ENCODE measurements around the gene KREMEN2. TPM values are rescaled to one million over a fixed set of nuclear protein-coding genes. Genes with fewer than 3 reads are reported as not detected.

Gene KREMEN2
- polyA plus RNA-seq, 3 donors: 0.09 TPM; not detected in 2

DNA sequence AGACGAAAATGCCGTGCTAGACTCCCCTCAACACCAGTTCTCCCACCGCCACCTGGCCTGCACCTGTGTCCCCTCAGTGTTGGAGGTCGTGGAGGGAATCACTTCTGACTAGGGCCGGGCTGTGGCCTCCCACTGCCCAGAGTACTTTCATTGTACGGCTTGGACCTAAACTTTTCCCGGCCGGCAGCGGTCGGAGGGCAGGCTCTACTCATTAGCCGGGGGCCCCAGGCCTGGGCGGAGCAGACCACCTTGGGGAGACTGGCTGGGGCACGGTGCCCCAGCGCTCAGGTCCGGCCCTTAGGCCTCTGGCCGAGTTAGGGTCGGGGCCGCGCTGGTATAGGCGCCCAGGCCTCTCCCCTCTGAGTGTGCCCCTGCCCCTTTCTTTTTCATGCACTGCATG lies 53.3 kb downstream of the KREMEN2 start:
- no peak overlapping the region for H3K27ac ChIP-seq (ENCODE audit: low read depth in 1 of 2, low read length in 2 of 2)
- H3K4me1 Mint-ChIP-seq: peaks cover 31% of the 10 kb centered on the region
- 95% methylated on average over 19 of the region's 20 CpGs for WGBS (ENCODE audit: insufficient coverage)
- intact Hi-C loops (cut with micrococcal nuclease): no loop called here
- H4K20me1 ChIP-seq (ENCODE audit: insufficient read depth, low read length): peaks cover 20% of the 10 kb centered on the region
- no peak overlapping the region for H3K9ac ChIP-seq (ENCODE audit: insufficient read depth, low read length, poor library complexity, severe bottlenecking)
- peaks cover 0 to 6% (median 0%) of the 10 kb centered on the region in 7 donors for H3K9me3 Mint-ChIP-seq
- no peak overlapping the region for H3K4me3 Mint-ChIP-seq
- no peak for TF ChIP-seq CTCF (IDR thresholded peaks at IDR 0.05)
- no peak overlapping the region for H3K27ac Mint-ChIP-seq
- H3K4me3 ChIP-seq (replicated peaks in 1 of 3; ENCODE audit: low read depth in 2 of 3, low read length in 3 of 3): no peak overlapping the region
- peaks cover 37 to 40% of the 10 kb centered on the region in 2 donors for H3K4me1 ChIP-seq (ENCODE audit: control insufficient read depth in 1 of 2, insufficient read depth in 2 of 2, low read length in 2 of 2)
- DNase-seq: no peak
- H3K36me3 Mint-ChIP-seq: no peaks in the 10 kb centered on the region
- peaks cover 38 to 57% (median 40%) of the 10 kb centered on the region in 3 donors for H3K27me3 Mint-ChIP-seq (ENCODE audit: low read depth in 3 of 3)
- no peaks in the 10 kb centered on the region for H3K9me3 ChIP-seq (replicated peaks in 1 of 2; ENCODE audit: control insufficient read depth in 1 of 2, insufficient read depth in 1 of 2, low read length in 2 of 2)
- no peak overlapping the region for H2AFZ ChIP-seq (ENCODE audit: insufficient read depth, low read depth, low read length, poor library complexity, severe bottlenecking)
- H3K4me2 ChIP-seq (replicated peaks; ENCODE audit: extremely low read depth, low read length, poor library complexity, severe bottlenecking): no peak overlapping the region
- no peaks in the 10 kb centered on the region for H3K79me2 ChIP-seq (ENCODE audit: insufficient read depth, low read length)
- peaks cover 0 to 43% of the 10 kb centered on the region in 2 donors for H3K27me3 ChIP-seq (ENCODE audit: control insufficient read depth in 2 of 2, insufficient read depth in 2 of 2, low read length in 2 of 2)
- no peaks in the 10 kb centered on the region for H3K36me3 ChIP-seq (replicated peaks in 1 of 2; ENCODE audit: control insufficient read depth in 1 of 2, insufficient read depth in 2 of 2, low read length in 2 of 2)

Small RNAs within 50 kb of the gene (small RNA-seq; reads per million reads assigned to genes)
- not detected for gene LINC00514 (ENCODE audit: insufficient read length, low read depth)

Other genes starting within 250 kb of the KREMEN2 start
- gene PRSS27, start 244.1 kb upstream of the KREMEN2 start, polyA plus RNA-seq: 1 to 10 TPM in 1 of 3 donors, not detected in 2; 1.1 TPM
- gene SRRM2, start 211.6 kb upstream of the KREMEN2 start, polyA plus RNA-seq: 1,000 to 10,000 TPM in 1 of 3 donors, 10 to 100 TPM in 2; 19.0 to 1,186 (median 31.8) TPM
- gene ELOB, start 187.0 kb upstream of the KREMEN2 start, polyA plus RNA-seq: 100 to 1,000 TPM; 150 to 405 (median 363) TPM
- gene PRSS33, start 176.7 kb upstream of the KREMEN2 start, polyA plus RNA-seq: under 1 TPM in 1 of 3 donors, not detected in 2; 0.05 TPM
- gene PRSS41, start 165.8 kb upstream of the KREMEN2 start, polyA plus RNA-seq: not detected
- gene PRSS21, start 147.0 kb upstream of the KREMEN2 start, polyA plus RNA-seq: 1 to 10 TPM; 2.1 to 9.0 (median 3.1) TPM
- gene ZG16B, start 134.0 kb upstream of the KREMEN2 start, polyA plus RNA-seq: 10 to 100 TPM in 2 of 3 donors, 1 to 10 TPM in 1; 6.8 to 12.9 (median 11.0) TPM
- not detected for gene PRSS22, start 106.1 kb upstream of the KREMEN2 start, polyA plus RNA-seq
- 10 to 100 TPM; 10.9 to 14.8 (median 12.7) TPM for gene FLYWCH2, start 81.1 kb upstream of the KREMEN2 start, polyA plus RNA-seq
- 10 to 100 TPM in 1 of 3 donors, 1 to 10 TPM in 2; 5.0 to 42.7 (median 7.1) TPM for gene FLYWCH1, start 52.3 kb upstream of the KREMEN2 start, polyA plus RNA-seq
- 10 to 100 TPM in 1 of 3 donors, 1 to 10 TPM in 2; 6.3 to 14.2 (median 8.9) TPM for gene PAQR4, start 5.1 kb downstream of the KREMEN2 start, polyA plus RNA-seq
- 1 to 10 TPM in 2 of 3 donors, under 1 TPM in 1; 0.39 to 3.2 (median 3.0) TPM for gene PKMYT1, start 16.2 kb downstream of the KREMEN2 start, polyA plus RNA-seq
- gene CLDN9, start 48.6 kb downstream of the KREMEN2 start, polyA plus RNA-seq: 1 to 10 TPM in 1 of 3 donors, not detected in 2; 2.1 TPM
- not detected for gene CLDN6, start 53.9 kb downstream of the KREMEN2 start, polyA plus RNA-seq
- gene TNFRSF12A, start 56.1 kb downstream of the KREMEN2 start, polyA plus RNA-seq: 1 to 10 TPM; 2.9 to 6.2 (median 5.7) TPM
- gene HCFC1R1, start 59.7 kb downstream of the KREMEN2 start, polyA plus RNA-seq: 10 to 100 TPM; 16.7 to 27.1 (median 19.9) TPM
- gene THOC6, start 59.8 kb downstream of the KREMEN2 start, polyA plus RNA-seq: 10 to 100 TPM; 42.4 to 59.2 (median 57.7) TPM
- gene BICDL2, start 72.7 kb downstream of the KREMEN2 start, polyA plus RNA-seq: not detected
- gene MMP25, start 82.3 kb downstream of the KREMEN2 start, polyA plus RNA-seq: 10 to 100 TPM in 1 of 3 donors, 1 to 10 TPM in 1, under 1 TPM in 1; 0.71 to 26.6 (median 2.6) TPM
- gene IL32, start 101.4 kb downstream of the KREMEN2 start, polyA plus RNA-seq: 1 to 10 TPM in 2 of 3 donors, under 1 TPM in 1; 0.53 to 8.0 (median 5.6) TPM
- under 1 TPM in 1 of 3 donors, not detected in 2; 0.29 TPM for gene ZSCAN10, start 135.0 kb downstream of the KREMEN2 start, polyA plus RNA-seq
- 1 to 10 TPM; 1.0 to 6.7 (median 1.3) TPM for gene ZNF205, start 148.3 kb downstream of the KREMEN2 start, polyA plus RNA-seq
- gene ZNF213, start 170.8 kb downstream of the KREMEN2 start, polyA plus RNA-seq: 1 to 10 TPM; 1.5 to 2.6 (median 1.8) TPM
- gene OR1F1, start 223.9 kb downstream of the KREMEN2 start, polyA plus RNA-seq: not detected